Activated T-cell treated with anti-CD3 and anti-CD28 coated beads for 48 hours (primary cell): ENCODE measurements around the gene C11orf98.
"Not testable (repeated sequence)": the region's sequence is repeated elsewhere in the genome, so short reads cannot be mapped to it uniquely, and the experiment has no call there.

Experiments
- DNase-seq: peaks from one replicate; pipeline ENCODE4 v3.0.0-alpha.2; 2020; ENCODE audit warnings: low read depth

Gene C11orf98

GRCh38 chr11:62682518-62682917, 17.5 kb upstream of the C11orf98 start:
- DNase-seq: no peak

- DNase-seq: peak; percentile 25
These were observed 15.8 kb upstream of the C11orf98 start for GRCh38 chr11:62680825-62681240.

GRCh38 chr11:62678770-62679696, 14.0 kb upstream of the C11orf98 start, which contains the start of gene UBXN1:
Gene UBXN1, minus strand, starts transcription at chr11:62679073. Its CDS starts 150 bp downstream, at chr11:62678923.
- peak; percentile 84 for DNase-seq

GRCh38 chr11:62678433-62678769, 13.4 kb upstream of the C11orf98 start:
- DNase-seq: no peak

GRCh38 chr11:62677714-62678113, 12.7 kb upstream of the C11orf98 start:
- no peak for DNase-seq

- no peak for DNase-seq
These were observed 12.1 kb upstream of the C11orf98 start for GRCh38 chr11:62677156-62677555.

GRCh38 chr11:62676698-62677097, 11.7 kb upstream of the C11orf98 start:
- DNase-seq: no peak

GRCh38 chr11:62675415-62675814, 10.4 kb upstream of the C11orf98 start:
- DNase-seq: not testable (repeated sequence)

- DNase-seq: no peak
These were observed 8.2 kb upstream of the C11orf98 start for GRCh38 chr11:62673196-62673525.

GRCh38 chr11:62671608-62672389, 6.8 kb upstream of the C11orf98 start, which contains the start of the genes LBHD1 and UQCC3:
Gene LBHD1, minus strand, starts transcription at chr11:62672267. Its CDS starts 2,236 bp downstream, at chr11:62670031.
Gene UQCC3, plus strand, starts transcription at chr11:62671673. Its CDS starts 73 bp downstream, at chr11:62671746.
- peak; percentile 67 for DNase-seq

- no peak for DNase-seq
These were observed 6.2 kb upstream of the C11orf98 start for GRCh38 chr11:62671236-62671607.

- DNase-seq: no peak
These were observed 4.6 kb upstream of the C11orf98 start for GRCh38 chr11:62669420-62670161.

- DNase-seq: no peak
These were observed 2.5 kb upstream of the C11orf98 start for GRCh38 chr11:62667460-62667859.

GRCh38 chr11:62666259-62666926, 1.4 kb upstream of the C11orf98 start:
- DNase-seq: no peak

- peak; percentile 56 for DNase-seq
These were observed 719 bp upstream of the C11orf98 start for GRCh38 chr11:62665599-62666258.

GRCh38 chr11:62664405-62665074, 470 bp downstream of the C11orf98 start:
- DNase-seq: no peak

GRCh38 chr11:62656796-62657429, 8.1 kb downstream of the C11orf98 start:
- no peak for DNase-seq

- DNase-seq: no peak
These were observed 10.7 kb downstream of the C11orf98 start for GRCh38 chr11:62654297-62654696.

- DNase-seq: no peak
These were observed 12.6 kb downstream of the C11orf98 start for GRCh38 chr11:62652161-62653006.
